ENCODE data around the gene PLXNA2.

- no peak for TF ChIP-seq REST (IDR thresholded peaks at IDR 0.05; ENCODE audit: low read depth, low read length)
- no peak for TF ChIP-seq TCF12 (IDR thresholded peaks at IDR 0.05)
- TF ChIP-seq MEF2A (IDR thresholded peaks at IDR 0.05; ENCODE audit: borderline replicate concordance, low read depth): no peak
- no peak for TF ChIP-seq NFIC (IDR thresholded peaks at IDR 0.05; ENCODE audit: borderline replicate concordance)
- TF ChIP-seq SMC3 (IDR thresholded peaks at IDR 0.05; ENCODE audit: low read depth, low read length): no peak
- TF ChIP-seq CTCF (IDR thresholded peaks at IDR 0.05): no peak
- no peak for TF ChIP-seq GATA2 (CRISPR knock-in tag; IDR thresholded peaks at IDR 0.05)
- TF ChIP-seq ZBTB33 (IDR thresholded peaks at IDR 0.05; ENCODE audit: borderline replicate concordance, low read depth): no peak
These were observed 11.5 kb downstream of the PLXNA2 start for GRCh38 chr1:208232662-208233038.

Data from SK-N-SH (cell line).